ENCODE measurements around the gene MTNR1B. TPM values are rescaled to one million over a fixed set of nuclear protein-coding genes. Genes with fewer than 3 reads are reported as not detected.

MTNR1B gene
- not detected in 2 replicates for total RNA-seq

GRCh38 chr11:92969634-92970347 is at the start of gene MTNR1B:
Gene MTNR1B (plus strand): TSS chr11:92969651. CDS start chr11:92969726, 75 bp downstream.

Other genes with a start within 250 kb of the MTNR1B start
- 4.9 and 6.8 TPM in 2 replicates for gene SLC36A4, start 228.3 kb downstream of the MTNR1B start, total RNA-seq

All from nasal cavity respiratory epithelium epithelial cell of viscerocranial mucosa (primary cell).